Measurements from ENCODE around the gene NGLY1.

NGLY1 gene

GRCh38 chr3:25817107-25817506 is 33.9 kb upstream of the NGLY1 start:
- H3K4ac ChIP-seq (ENCODE audit: low read depth, low read length), result no peak overlapping the region
- no peak for DNase-seq
- H2BK15ac ChIP-seq (replicated peaks; ENCODE audit: low read depth), result no peak overlapping the region
- H2AK5ac ChIP-seq (ENCODE audit: low read length), result no peak overlapping the region
- H3K23ac ChIP-seq (ENCODE audit: low read length), result no peak overlapping the region
- H3K4me3 ChIP-seq (ENCODE audit: low read length), result no peak overlapping the region
- H3K79me2 ChIP-seq (ENCODE audit: control insufficient read depth, insufficient read depth, low read length), result no peaks in the 10 kb centered on the region
- no peaks in the 10 kb centered on the region for H3K79me1 ChIP-seq (ENCODE audit: low read length)
- no CpG with 5 or more reads among the region's 1 CpG for WGBS (ENCODE audit: extremely low coverage, insufficient coverage, low lambda C conversion rate)
- no peaks in the 10 kb centered on the region for H3K4me1 ChIP-seq (ENCODE audit: control insufficient read depth, low read depth, low read length)
- H3K56ac ChIP-seq (ENCODE audit: low read length), result no peak overlapping the region
- H4K8ac ChIP-seq (ENCODE audit: low read depth, low read length), result no peak overlapping the region
- H4K5ac ChIP-seq (ENCODE audit: low read length), result no peak overlapping the region
- H3K4me2 ChIP-seq (ENCODE audit: low read length), result no peak overlapping the region
- no peaks in the 10 kb centered on the region for H3K36me3 ChIP-seq (ENCODE audit: control insufficient read depth, insufficient read depth, low read length)
- no peak overlapping the region for H3K27ac ChIP-seq (ENCODE audit: low read depth, low read length)
- H3K27me3 ChIP-seq (ENCODE audit: insufficient read depth, low read length, poor library complexity), result no peaks in the 10 kb centered on the region
- H3K9ac ChIP-seq (ENCODE audit: low read length), result no peak overlapping the region
- no peak overlapping the region for H3K18ac ChIP-seq (ENCODE audit: low read length)
- no peak overlapping the region for H2BK120ac ChIP-seq (ENCODE audit: low read depth, low read length)
- no peak overlapping the region for H2BK5ac ChIP-seq (ENCODE audit: low read length)

- no peak overlapping the region for H2BK15ac ChIP-seq (replicated peaks; ENCODE audit: low read depth)
- no peak overlapping the region for H3K9ac ChIP-seq (ENCODE audit: low read length)
- H3K18ac ChIP-seq (ENCODE audit: low read length), result no peak overlapping the region
- H2BK5ac ChIP-seq (ENCODE audit: low read length), result no peak overlapping the region
- H3K79me1 ChIP-seq (ENCODE audit: low read length), result no peaks in the 10 kb centered on the region
- H3K79me2 ChIP-seq (ENCODE audit: control insufficient read depth, insufficient read depth, low read length), result no peaks in the 10 kb centered on the region
- H2BK120ac ChIP-seq (ENCODE audit: low read depth, low read length), result no peak overlapping the region
- WGBS (ENCODE audit: extremely low coverage, insufficient coverage, low lambda C conversion rate), result no CpG with 5 or more reads among the region's 4 CpGs
- H3K27me3 ChIP-seq (ENCODE audit: insufficient read depth, low read length, poor library complexity), result no peaks in the 10 kb centered on the region
- H3K4me3 ChIP-seq (ENCODE audit: low read length), result no peak overlapping the region
- no peak overlapping the region for H3K4me2 ChIP-seq (ENCODE audit: low read length)
- H3K23ac ChIP-seq (ENCODE audit: low read length), result no peak overlapping the region
- H3K4me1 ChIP-seq (ENCODE audit: control insufficient read depth, low read depth, low read length), result no peaks in the 10 kb centered on the region
- no peak for DNase-seq
- H3K56ac ChIP-seq (ENCODE audit: low read length), result no peak overlapping the region
- no peak overlapping the region for H4K5ac ChIP-seq (ENCODE audit: low read length)
- H2AK5ac ChIP-seq (ENCODE audit: low read length), result no peak overlapping the region
- H3K4ac ChIP-seq (ENCODE audit: low read depth, low read length), result no peak overlapping the region
- no peak overlapping the region for H4K8ac ChIP-seq (ENCODE audit: low read depth, low read length)
- no peaks in the 10 kb centered on the region for H3K36me3 ChIP-seq (ENCODE audit: control insufficient read depth, insufficient read depth, low read length)
- no peak overlapping the region for H3K27ac ChIP-seq (ENCODE audit: low read depth, low read length)
Measured at GRCh38 chr3:25812644-25813043, 29.4 kb upstream of the NGLY1 start.

GRCh38 chr3:25804676-25805075 is 21.4 kb upstream of the NGLY1 start:
- Histone ChIP-seq H3K79me2 (ENCODE audit: control insufficient read depth, insufficient read depth, low read length) (no peaks in the 10 kb centered on the region), H3K4me1 (ENCODE audit: control insufficient read depth, low read depth, low read length) (no peaks in the 10 kb centered on the region), H3K4ac (ENCODE audit: low read depth, low read length) (no peak overlapping the region), H4K5ac (ENCODE audit: low read length) (no peak overlapping the region), H3K4me2 (ENCODE audit: low read length) (no peak overlapping the region), H3K79me1 (ENCODE audit: low read length) (no peaks in the 10 kb centered on the region), H3K27me3 (ENCODE audit: insufficient read depth, low read length, poor library complexity) (no peaks in the 10 kb centered on the region), H3K23ac (ENCODE audit: low read length) (no peak overlapping the region), H2BK15ac (replicated peaks; ENCODE audit: low read depth) (no peak overlapping the region), H4K8ac (ENCODE audit: low read depth, low read length) (no peak overlapping the region), H2AK5ac (ENCODE audit: low read length) (no peak overlapping the region), H3K18ac (ENCODE audit: low read length) (no peak overlapping the region), H2BK120ac (ENCODE audit: low read depth, low read length) (no peak overlapping the region), H3K9ac (ENCODE audit: low read length) (no peak overlapping the region), H3K27ac (ENCODE audit: low read depth, low read length) (no peak overlapping the region), H3K36me3 (ENCODE audit: control insufficient read depth, insufficient read depth, low read length) (no peaks in the 10 kb centered on the region), H2BK5ac (ENCODE audit: low read length) (no peak overlapping the region), H3K56ac (ENCODE audit: low read length) (no peak overlapping the region), H3K4me3 (ENCODE audit: low read length) (no peak overlapping the region)
- no CpG with 5 or more reads among the region's 1 CpG for WGBS (ENCODE audit: extremely low coverage, insufficient coverage, low lambda C conversion rate)
- no peak for DNase-seq

GRCh38 chr3:25803833-25804232 is 20.6 kb upstream of the NGLY1 start:
- H3K9ac ChIP-seq (ENCODE audit: low read length), result no peak overlapping the region
- no peaks in the 10 kb centered on the region for H3K27me3 ChIP-seq (ENCODE audit: insufficient read depth, low read length, poor library complexity)
- H3K27ac ChIP-seq (ENCODE audit: low read depth, low read length), result no peak overlapping the region
- no peak overlapping the region for H4K5ac ChIP-seq (ENCODE audit: low read length)
- H3K36me3 ChIP-seq (ENCODE audit: control insufficient read depth, insufficient read depth, low read length), result no peaks in the 10 kb centered on the region
- H2BK15ac ChIP-seq (replicated peaks; ENCODE audit: low read depth), result no peak overlapping the region
- DNase-seq, result no peak
- H3K4me1 ChIP-seq (ENCODE audit: control insufficient read depth, low read depth, low read length), result no peaks in the 10 kb centered on the region
- H3K4me3 ChIP-seq (ENCODE audit: low read length), result no peak overlapping the region
- no peak overlapping the region for H2BK120ac ChIP-seq (ENCODE audit: low read depth, low read length)
- H3K4me2 ChIP-seq (ENCODE audit: low read length), result no peak overlapping the region
- WGBS (ENCODE audit: extremely low coverage, insufficient coverage, low lambda C conversion rate), result no CpG with 5 or more reads among the region's 2 CpGs
- H3K18ac ChIP-seq (ENCODE audit: low read length), result no peak overlapping the region
- no peak overlapping the region for H3K23ac ChIP-seq (ENCODE audit: low read length)
- no peak overlapping the region for H3K4ac ChIP-seq (ENCODE audit: low read depth, low read length)
- no peak overlapping the region for H4K8ac ChIP-seq (ENCODE audit: low read depth, low read length)
- H3K56ac ChIP-seq (ENCODE audit: low read length), result no peak overlapping the region
- H3K79me2 ChIP-seq (ENCODE audit: control insufficient read depth, insufficient read depth, low read length), result no peaks in the 10 kb centered on the region
- no peak overlapping the region for H2BK5ac ChIP-seq (ENCODE audit: low read length)
- no peak overlapping the region for H2AK5ac ChIP-seq (ENCODE audit: low read length)
- no peaks in the 10 kb centered on the region for H3K79me1 ChIP-seq (ENCODE audit: low read length)

- no peak overlapping the region for H3K4ac ChIP-seq (ENCODE audit: low read depth, low read length)
- H2BK5ac ChIP-seq (ENCODE audit: low read length), result no peak overlapping the region
- H2BK15ac ChIP-seq (replicated peaks; ENCODE audit: low read depth), result no peak overlapping the region
- H3K4me2 ChIP-seq (ENCODE audit: low read length), result no peak overlapping the region
- no peaks in the 10 kb centered on the region for H3K36me3 ChIP-seq (ENCODE audit: control insufficient read depth, insufficient read depth, low read length)
- H3K4me1 ChIP-seq (ENCODE audit: control insufficient read depth, low read depth, low read length), result no peaks in the 10 kb centered on the region
- H3K23ac ChIP-seq (ENCODE audit: low read length), result no peak overlapping the region
- H4K8ac ChIP-seq (ENCODE audit: low read depth, low read length), result no peak overlapping the region
- H3K27me3 ChIP-seq (ENCODE audit: insufficient read depth, low read length, poor library complexity), result no peaks in the 10 kb centered on the region
- H3K18ac ChIP-seq (ENCODE audit: low read length), result no peak overlapping the region
- H3K56ac ChIP-seq (ENCODE audit: low read length), result no peak overlapping the region
- H3K27ac ChIP-seq (ENCODE audit: low read depth, low read length), result no peak overlapping the region
- DNase-seq, result no peak
- H4K5ac ChIP-seq (ENCODE audit: low read length), result no peak overlapping the region
- WGBS (ENCODE audit: extremely low coverage, insufficient coverage, low lambda C conversion rate), result no CpG with 5 or more reads among the region's 3 CpGs
- H2BK120ac ChIP-seq (ENCODE audit: low read depth, low read length), result no peak overlapping the region
- H3K79me2 ChIP-seq (ENCODE audit: control insufficient read depth, insufficient read depth, low read length), result no peaks in the 10 kb centered on the region
- no peak overlapping the region for H3K4me3 ChIP-seq (ENCODE audit: low read length)
- H3K79me1 ChIP-seq (ENCODE audit: low read length), result no peaks in the 10 kb centered on the region
- H3K9ac ChIP-seq (ENCODE audit: low read length), result no peak overlapping the region
- no peak overlapping the region for H2AK5ac ChIP-seq (ENCODE audit: low read length)
Measured at GRCh38 chr3:25801786-25802185, 18.5 kb upstream of the NGLY1 start.

Data from mesendoderm (in vitro differentiated cells).